Airway epithelial cell (primary cell): Measurements from ENCODE around the gene FAHD2B. TPM values are rescaled to one million over a fixed set of nuclear protein-coding genes. Genes with fewer than 3 reads are reported as not detected.

ENCODE experiments used
- total RNA-seq: library from RNA; depleted of rRNA; stranded (reverse); fragments of >200 nt; gene quantifications from 2 replicates; pipeline ENCODE4 v1.2.3, GENCODE V29; 2015

Gene FAHD2B, protein sequence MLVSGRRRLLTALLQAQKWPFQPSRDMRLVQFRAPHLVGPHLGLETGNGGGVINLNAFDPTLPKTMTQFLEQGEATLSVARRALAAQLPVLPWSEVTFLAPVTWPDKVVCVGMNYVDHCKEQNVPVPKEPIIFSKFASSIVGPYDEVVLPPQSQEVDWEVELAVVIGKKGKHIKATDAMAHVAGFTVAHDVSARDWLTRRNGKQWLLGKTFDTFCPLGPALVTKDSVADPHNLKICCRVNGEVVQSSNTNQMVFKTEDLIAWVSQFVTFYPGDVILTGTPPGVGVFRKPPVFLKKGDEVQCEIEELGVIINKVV
- total RNA-seq, result 7.5 and 10.3 TPM in 2 replicates

DNA sequence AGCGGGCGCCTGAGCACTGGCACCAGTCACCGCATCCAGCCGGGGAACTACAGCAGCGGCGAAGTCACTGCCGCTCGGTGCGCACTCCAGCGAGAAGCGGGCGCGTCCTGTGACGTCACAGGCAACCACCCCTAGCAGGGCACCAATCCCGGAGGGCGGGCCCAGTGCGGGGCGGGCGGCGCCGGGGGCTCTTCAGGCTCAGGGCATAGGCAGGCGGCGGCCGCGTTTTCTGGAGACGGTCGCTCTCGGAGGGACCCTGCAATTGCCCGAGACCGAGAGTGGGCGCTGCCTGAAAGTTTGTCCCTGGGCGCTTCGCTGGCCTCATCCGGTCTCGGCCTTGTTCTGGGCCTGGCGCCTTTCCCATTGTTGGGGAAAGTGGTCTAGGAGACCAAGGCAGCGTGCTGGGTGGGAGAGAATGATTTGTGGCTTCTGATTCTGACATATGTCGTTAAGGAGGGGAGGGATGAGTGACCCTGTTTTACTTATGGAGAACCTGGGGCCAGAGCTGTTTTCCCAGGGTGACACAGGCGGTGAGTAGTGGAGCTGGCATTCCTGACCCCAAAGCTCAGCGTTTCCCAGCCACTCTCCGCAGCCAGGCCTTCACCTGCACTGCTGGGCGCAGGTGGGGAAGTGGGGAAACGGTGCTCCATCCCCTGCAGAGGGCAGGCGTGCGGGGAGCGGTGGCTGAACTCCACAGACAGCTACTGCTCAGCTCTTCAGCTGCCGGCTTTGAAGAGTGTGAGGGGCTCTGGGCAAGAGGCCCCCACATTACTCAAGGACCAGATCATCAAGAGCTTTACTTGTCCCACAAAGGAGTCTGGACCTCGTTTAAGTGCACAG is at the start of gene FAHD2B:
Gene FAHD2B, minus strand, starts transcription at position 111 of the 840 bp plus-strand sequence. CDS start 3,176 bp downstream, outside the sequence.

DNA sequence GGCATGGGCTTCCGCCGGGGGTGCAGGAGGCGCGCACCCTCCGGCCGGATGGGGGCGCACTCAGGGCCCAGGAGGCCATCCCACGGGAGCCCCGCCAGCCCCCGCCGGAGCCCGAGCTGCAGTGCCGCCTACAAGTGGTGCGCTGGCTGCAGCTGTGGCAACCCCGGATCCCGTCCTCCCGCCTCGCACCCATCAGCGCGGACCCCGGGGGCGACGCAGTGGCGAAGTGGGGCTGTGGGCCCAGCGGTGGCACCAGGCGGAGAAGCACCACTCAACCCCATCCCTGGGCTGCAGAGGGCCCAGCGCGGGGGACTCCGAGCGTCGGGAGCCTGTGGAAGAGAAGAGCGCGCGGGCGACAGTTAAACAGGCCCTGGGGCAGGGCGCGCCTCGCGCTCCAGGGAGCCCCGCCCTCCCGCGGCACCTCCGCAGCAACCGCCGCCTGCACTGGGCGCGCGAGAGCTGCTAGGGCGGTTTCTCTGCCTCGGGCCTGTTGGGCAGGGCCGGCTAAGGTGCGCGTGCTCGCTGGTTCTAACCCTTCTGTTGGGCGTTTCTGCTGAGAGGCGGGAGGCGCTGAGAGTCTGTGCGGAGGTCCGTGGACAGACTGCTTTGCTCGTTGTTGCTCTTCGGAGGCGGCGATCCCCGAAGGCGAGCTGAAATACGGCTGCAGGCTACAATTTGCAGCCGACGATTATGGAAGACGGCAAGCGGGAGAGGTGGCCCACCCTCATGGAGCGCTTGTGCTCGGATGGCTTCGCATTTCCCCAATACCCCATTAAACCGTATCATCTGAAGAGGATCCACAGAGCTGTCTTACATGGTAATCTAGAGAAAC is 18.6 kb upstream of the FAHD2B start, which contains the start of gene ANKRD36:
Gene ANKRD36, plus strand, starts transcription at position 104 of the 832 bp plus-strand sequence. Its CDS starts 587 bp downstream, at position 691.

Other genes starting within 250 kb of the FAHD2B start
- gene ANKRD39, start 236.9 kb downstream of the FAHD2B start, total RNA-seq, result 20.9 and 24.8 TPM in 2 replicates
- gene SEMA4C, start 224.8 kb downstream of the FAHD2B start, total RNA-seq, result 15.2 and 16.6 TPM in 2 replicates
- not detected in 2 replicates for gene FAM178B, start 108.3 kb downstream of the FAHD2B start, total RNA-seq
- gene ANKRD36, start 18.3 kb upstream of the FAHD2B start, total RNA-seq, result 4.5 and 5.0 TPM in 2 replicates